OCI-LY1 (cell line): ENCODE measurements around the gene CD93.

Experiments
- H2AFZ ChIP-seq: fragments of 200-600 bp; sonication (generic), shearing (Covaris generic); 2 replicates; pipeline ENCODE4 v1.6.0; 2014; ENCODE audit warnings: antibody characterized with exemption, mild to moderate bottlenecking, low read length
- H3F3A ChIP-seq: fragments of 200-600 bp; sonication (generic), shearing (Covaris generic); 2 replicates; pipeline ENCODE4 v1.6.0; 2014; ENCODE audit warnings: mild to moderate bottlenecking, antibody characterized with exemption, low read length, moderate library complexity; ENCODE audit not compliant: insufficient read depth
- H3K27ac ChIP-seq: fragments of 200-600 bp; sonication (generic); 2 replicates; pipeline ENCODE4 v1.5.1; 2014; ENCODE audit warnings: low read length, mixed run types, mild to moderate bottlenecking, low read depth; ENCODE audit not compliant: poor library complexity, severe bottlenecking
- H3K27me3 ChIP-seq: fragments of 200-600 bp; sonication (generic); 2 replicates; pipeline ENCODE4 v1.6.0; 2014; ENCODE audit warnings: antibody characterized with exemption, mild to moderate bottlenecking, low read length, moderate library complexity; ENCODE audit not compliant: insufficient read depth
- H3K36me3 ChIP-seq: fragments of 200-600 bp; sonication (generic); 2 replicates; pipeline ENCODE4 v1.6.1; 2014; ENCODE audit warnings: mild to moderate bottlenecking, antibody characterized with exemption, low read length, moderate library complexity, mixed read lengths; ENCODE audit not compliant: insufficient read depth
- H3K4me1 ChIP-seq: fragments of 200-600 bp; sonication (generic); 2 replicates; pipeline ENCODE4 v1.5.1; 2014; ENCODE audit warnings: mild to moderate bottlenecking, low read length, moderate library complexity; ENCODE audit not compliant: insufficient read depth, severe bottlenecking
- H3K4me2 ChIP-seq: fragments of 200-600 bp; sonication (generic), shearing (Covaris generic); 2 replicates; pipeline ENCODE4 v1.6.1; 2014; ENCODE audit warnings: low read length
- H3K4me3 ChIP-seq: fragments of 200-600 bp; sonication (generic); 2 replicates; pipeline ENCODE4 v1.5.1; 2014; ENCODE audit warnings: low read length, low read depth, mild to moderate bottlenecking, mixed read lengths; ENCODE audit not compliant: poor library complexity, severe bottlenecking
- H3K79me2 ChIP-seq: fragments of 200-600 bp; shearing (Covaris generic); 2 replicates; pipeline ENCODE4 v1.6.1; 2016; ENCODE audit warnings: mixed run types, low read length, mixed read lengths; ENCODE audit not compliant: insufficient read depth
- H3K9ac ChIP-seq: fragments of 200-600 bp; sonication (generic), shearing (Covaris generic); 2 replicates; pipeline ENCODE4 v1.6.1; 2014; ENCODE audit warnings: mild to moderate bottlenecking, low read length, mixed read lengths
- H3K9me2 ChIP-seq: fragments of 200-600 bp; sonication (generic), shearing (Covaris generic); 2 replicates; pipeline ENCODE4 v1.6.1; 2014; ENCODE audit warnings: low read depth, mild to moderate bottlenecking, low read length, mixed read lengths
- H3K9me3 ChIP-seq: fragments of 200-600 bp; shearing (Covaris generic); 2 replicates; pipeline ENCODE4 v1.6.1; 2014; ENCODE audit warnings: low read length, mixed read lengths
- H4K20me1 ChIP-seq: fragments of 200-600 bp; sonication (generic), shearing (Covaris generic); 2 replicates; pipeline ENCODE4 v1.6.0; 2016; ENCODE audit warnings: mild to moderate bottlenecking, low read length; ENCODE audit not compliant: insufficient read depth
- EZH2 ChIP-seq: fragments of 200-600 bp; sonication (generic), shearing (Covaris generic); IDR thresholded peaks from 2 replicates; pipeline ENCODE4 v1.8.0; 2017; ENCODE audit warnings: borderline replicate concordance, mixed run types, mild to moderate bottlenecking, antibody characterized with exemption, low read length, moderate library complexity, mixed read lengths
- TF ChIP-seq, protein P1 (sequence below): fragments of 200-600 bp; sonication (generic), shearing (Covaris generic); IDR thresholded peaks from 2 replicates; pipeline ENCODE4 v1.5.1; 2017; ENCODE audit warnings: mild to moderate bottlenecking, antibody characterized with exemption, low read length, moderate library complexity, mixed read lengths

CD93 gene

DNA sequence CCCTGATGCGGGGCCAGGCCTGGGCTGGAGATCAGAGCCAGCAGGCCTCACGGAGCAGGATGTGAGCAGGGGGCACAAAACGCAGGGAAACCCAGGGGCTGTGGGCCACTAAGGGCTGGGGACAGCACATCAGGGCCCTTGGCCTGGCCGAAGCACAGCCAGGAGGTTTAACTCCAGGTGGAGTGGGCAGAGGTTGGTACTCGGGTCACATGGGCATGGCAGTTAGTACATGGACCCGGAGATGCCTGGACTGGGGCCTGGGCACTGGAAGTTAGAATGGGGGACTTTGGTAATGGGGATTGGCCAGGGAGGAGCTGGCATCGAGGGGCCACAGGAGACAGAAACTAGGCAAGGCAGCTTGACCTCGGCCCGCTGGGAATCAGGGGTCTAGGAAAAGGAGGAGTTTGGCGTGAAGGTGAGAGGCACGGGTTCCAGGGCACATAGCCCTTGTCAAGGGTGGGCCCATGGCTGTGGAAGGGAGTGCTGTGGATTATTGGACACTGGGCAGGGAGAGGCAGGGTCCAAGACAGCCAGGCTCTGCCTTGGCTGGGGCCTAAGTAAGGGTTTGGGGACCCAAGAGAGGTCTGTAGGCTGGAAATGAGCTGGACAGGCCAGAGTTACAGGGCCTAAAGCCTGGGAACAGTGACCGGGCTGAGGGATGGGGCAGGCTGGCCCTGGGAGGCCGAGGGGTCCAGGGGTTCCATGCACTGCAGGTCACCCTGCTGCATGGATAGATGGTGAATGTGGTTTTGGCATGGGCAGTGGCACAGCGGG, 41.6 kb upstream of the CD93 start:
- H3K4me1 ChIP-seq: no peaks in the 10 kb centered on the region
- TF ChIP-seq, protein P1, sequence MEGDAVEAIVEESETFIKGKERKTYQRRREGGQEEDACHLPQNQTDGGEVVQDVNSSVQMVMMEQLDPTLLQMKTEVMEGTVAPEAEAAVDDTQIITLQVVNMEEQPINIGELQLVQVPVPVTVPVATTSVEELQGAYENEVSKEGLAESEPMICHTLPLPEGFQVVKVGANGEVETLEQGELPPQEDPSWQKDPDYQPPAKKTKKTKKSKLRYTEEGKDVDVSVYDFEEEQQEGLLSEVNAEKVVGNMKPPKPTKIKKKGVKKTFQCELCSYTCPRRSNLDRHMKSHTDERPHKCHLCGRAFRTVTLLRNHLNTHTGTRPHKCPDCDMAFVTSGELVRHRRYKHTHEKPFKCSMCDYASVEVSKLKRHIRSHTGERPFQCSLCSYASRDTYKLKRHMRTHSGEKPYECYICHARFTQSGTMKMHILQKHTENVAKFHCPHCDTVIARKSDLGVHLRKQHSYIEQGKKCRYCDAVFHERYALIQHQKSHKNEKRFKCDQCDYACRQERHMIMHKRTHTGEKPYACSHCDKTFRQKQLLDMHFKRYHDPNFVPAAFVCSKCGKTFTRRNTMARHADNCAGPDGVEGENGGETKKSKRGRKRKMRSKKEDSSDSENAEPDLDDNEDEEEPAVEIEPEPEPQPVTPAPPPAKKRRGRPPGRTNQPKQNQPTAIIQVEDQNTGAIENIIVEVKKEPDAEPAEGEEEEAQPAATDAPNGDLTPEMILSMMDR: no peak
- TF ChIP-seq EZH2: no peak
- H3F3A ChIP-seq: no peaks in the 10 kb centered on the region
- H3K4me3 ChIP-seq: no peak overlapping the region
- no peak overlapping the region for H3K4me2 ChIP-seq
- no peak overlapping the region for H3K9ac ChIP-seq
- H3K27me3 ChIP-seq: peaks cover 3% of the 10 kb centered on the region
- H3K9me2 ChIP-seq: no peaks in the 10 kb centered on the region
- H3K36me3 ChIP-seq: no peaks in the 10 kb centered on the region
- no peaks in the 10 kb centered on the region for H3K9me3 ChIP-seq
- no peak overlapping the region for H3K27ac ChIP-seq
- no peaks in the 10 kb centered on the region for H4K20me1 ChIP-seq
- H2AFZ ChIP-seq: no peak overlapping the region
- H3K79me2 ChIP-seq: no peaks in the 10 kb centered on the region

DNA sequence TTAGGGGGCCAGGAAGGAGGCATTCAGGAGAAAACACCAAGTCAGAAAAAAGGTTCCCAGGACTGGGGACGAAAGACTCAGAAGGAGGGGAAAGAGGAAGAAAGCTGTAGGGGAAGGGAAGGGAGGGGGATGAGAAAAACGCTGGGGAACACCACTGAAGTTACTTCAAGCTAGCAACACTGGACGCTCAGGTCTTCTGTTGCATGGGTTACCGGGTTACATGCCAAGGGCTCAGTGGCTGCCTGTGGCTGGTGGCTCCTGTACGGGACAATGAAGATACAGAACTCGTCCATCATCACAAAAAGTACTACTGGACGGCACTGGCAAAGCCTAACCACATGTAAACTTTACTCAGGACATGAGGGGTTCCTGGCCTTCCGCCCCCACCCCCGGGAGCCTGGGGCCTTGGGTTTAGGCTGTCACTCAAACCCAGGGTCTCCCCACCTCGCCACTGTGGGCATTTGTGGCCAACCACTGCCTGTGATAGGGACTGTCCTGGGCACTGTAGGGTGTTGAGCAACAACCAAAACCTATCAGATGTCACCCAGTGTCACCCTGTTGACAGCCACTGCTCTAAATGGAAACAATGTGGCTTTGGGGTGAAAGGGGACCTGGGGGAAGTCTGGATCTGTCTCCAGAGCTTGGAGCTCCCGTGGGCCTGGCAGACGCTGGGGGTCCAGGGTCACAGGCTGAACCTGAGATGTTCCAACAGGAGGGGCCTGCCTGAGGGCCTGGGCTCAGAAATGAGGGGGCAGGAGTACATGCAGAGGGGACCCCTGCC, 40.3 kb upstream of the CD93 start:
- H3K4me3 ChIP-seq: no peak overlapping the region
- H3K9ac ChIP-seq: no peak overlapping the region
- H3F3A ChIP-seq: no peaks in the 10 kb centered on the region
- no peaks in the 10 kb centered on the region for H3K4me1 ChIP-seq
- peaks cover 3% of the 10 kb centered on the region for H3K27me3 ChIP-seq
- no peak overlapping the region for H3K27ac ChIP-seq
- H3K9me2 ChIP-seq: no peaks in the 10 kb centered on the region
- no peaks in the 10 kb centered on the region for H3K9me3 ChIP-seq
- H2AFZ ChIP-seq: no peak overlapping the region
- no peaks in the 10 kb centered on the region for H3K79me2 ChIP-seq
- H3K36me3 ChIP-seq: no peaks in the 10 kb centered on the region
- TF ChIP-seq, protein P1: no peak
- TF ChIP-seq EZH2: no peak
- H4K20me1 ChIP-seq: no peaks in the 10 kb centered on the region
- H3K4me2 ChIP-seq: no peak overlapping the region

DNA sequence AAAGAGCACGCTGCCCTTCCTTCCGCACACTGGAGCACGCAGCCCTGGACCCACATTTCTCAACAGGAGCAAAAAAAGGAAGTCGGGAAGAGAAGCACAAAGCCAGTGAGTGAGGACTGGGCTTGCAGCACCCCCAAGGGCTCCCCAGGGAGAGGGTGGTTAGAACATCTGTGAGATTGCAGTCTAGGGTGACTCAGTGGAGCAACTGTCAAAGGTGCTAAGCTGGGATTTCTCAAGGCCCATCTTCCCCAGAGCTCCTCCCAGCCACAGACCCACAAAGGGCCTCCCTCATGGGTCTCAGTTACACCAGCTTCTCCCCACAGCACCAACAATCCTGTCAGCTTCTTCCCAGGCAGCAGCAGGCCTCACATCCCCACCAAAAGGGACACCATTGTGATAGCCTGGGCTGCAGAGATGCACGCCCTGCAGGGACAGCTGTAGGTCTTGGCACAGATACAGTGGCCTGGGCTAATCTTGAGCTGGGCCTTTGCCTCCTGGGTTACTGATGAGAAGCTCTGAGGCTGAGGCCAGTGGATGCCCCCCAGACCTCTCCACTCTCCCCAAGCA, 39.6 kb upstream of the CD93 start:
- no peak overlapping the region for H3K9ac ChIP-seq
- H3K4me3 ChIP-seq: no peak overlapping the region
- H3K9me2 ChIP-seq: no peaks in the 10 kb centered on the region
- no peak overlapping the region for H2AFZ ChIP-seq
- H3K36me3 ChIP-seq: no peaks in the 10 kb centered on the region
- H3K4me1 ChIP-seq: no peaks in the 10 kb centered on the region
- peaks cover 3% of the 10 kb centered on the region for H3K27me3 ChIP-seq
- H3K27ac ChIP-seq: no peak overlapping the region
- H3F3A ChIP-seq: no peaks in the 10 kb centered on the region
- H3K4me2 ChIP-seq: no peak overlapping the region
- H3K79me2 ChIP-seq: no peaks in the 10 kb centered on the region
- H3K9me3 ChIP-seq: no peaks in the 10 kb centered on the region
- TF ChIP-seq, protein P1: no peak
- TF ChIP-seq EZH2: no peak
- no peaks in the 10 kb centered on the region for H4K20me1 ChIP-seq
